HL-60 (cell line): Measurements from ENCODE around the gene MPPE1.
"Not testable (repeated sequence)": the region's sequence is repeated elsewhere in the genome, so short reads cannot be mapped to it uniquely, and the experiment has no call there.

ENCODE experiments used
- DNase-seq, 2 experiments: peaks; one replicate each; pipeline ENCODE4 v3.0.0-alpha.2; 2010 to 2020; ENCODE audit warnings: low read depth in 1 of 2, low spot score in 1 of 2
- H3K27ac ChIP-seq: fragments of 250-450 bp; sonication (Bioruptor Pico); replicated peaks from 2 replicates; pipeline ENCODE4 v1.5.1; 2020; ENCODE audit warnings: mild to moderate bottlenecking, moderate library complexity
- H3K27me3 ChIP-seq: fragments of 250-450 bp; sonication (Bioruptor Pico); 2 replicates; pipeline ENCODE4 v1.5.1; 2021; ENCODE audit warnings: mild to moderate bottlenecking, moderate library complexity; ENCODE audit not compliant: insufficient read depth, poor library complexity, severe bottlenecking
- H3K4me3 ChIP-seq: replicated peaks from 2 replicates; pipeline ENCODE4 v1.5.1; 2011; ENCODE audit warnings: mild to moderate bottlenecking, control low read depth, low read length; ENCODE audit not compliant: insufficient read depth
- CTCF ChIP-seq: IDR thresholded peaks from one replicate; pipeline ENCODE4 v1.5.1; 2011; ENCODE audit warnings: low read length, control low read depth, inconsistent platforms; ENCODE audit not compliant: insufficient read depth
- GABPA ChIP-seq: IDR thresholded peaks from 2 replicates; pipeline ENCODE4 v1.6.1; 2012; ENCODE audit warnings: low read depth
- POLR2AphosphoS5 ChIP-seq: IDR thresholded peaks from 2 replicates; pipeline ENCODE4 v1.6.1; 2012; ENCODE audit warnings: low read depth
- REST ChIP-seq: IDR thresholded peaks from 2 replicates; pipeline ENCODE4 v1.6.1; 2012; ENCODE audit warnings: low read depth; ENCODE audit not compliant: insufficient replicate concordance
- SPI1 ChIP-seq: IDR thresholded peaks from 2 replicates; pipeline ENCODE4 v1.6.1; 2012; ENCODE audit warnings: low read depth, mild to moderate bottlenecking, borderline replicate concordance

The MPPE1 gene

GRCh38 chr18:11916880-11917279 is 8.8 kb upstream of the MPPE1 start:
- H3K27me3 ChIP-seq, H3K4me3 ChIP-seq: not testable (repeated sequence)
- DNase-seq = peak; percentile 52 to 97
- TF ChIP-seq POLR2AphosphoS5 = peak; percentile 83
- peak overlapping the region; percentile 72 for H3K27ac ChIP-seq

GRCh38 chr18:11909591-11910026 is 1.5 kb upstream of the MPPE1 start:
- Histone ChIP-seq H3K27me3 (no peaks in the 10 kb centered on the region), H3K27ac (peak overlapping the region; percentile 98), H3K4me3 (no peak overlapping the region)
- TF ChIP-seq GABPA (no peak), SPI1 (no peak), REST (no peak), POLR2AphosphoS5 (no peak), CTCF (no peak)
- peak in 1 of 2 experiments; percentile 34 for DNase-seq

DNA sequence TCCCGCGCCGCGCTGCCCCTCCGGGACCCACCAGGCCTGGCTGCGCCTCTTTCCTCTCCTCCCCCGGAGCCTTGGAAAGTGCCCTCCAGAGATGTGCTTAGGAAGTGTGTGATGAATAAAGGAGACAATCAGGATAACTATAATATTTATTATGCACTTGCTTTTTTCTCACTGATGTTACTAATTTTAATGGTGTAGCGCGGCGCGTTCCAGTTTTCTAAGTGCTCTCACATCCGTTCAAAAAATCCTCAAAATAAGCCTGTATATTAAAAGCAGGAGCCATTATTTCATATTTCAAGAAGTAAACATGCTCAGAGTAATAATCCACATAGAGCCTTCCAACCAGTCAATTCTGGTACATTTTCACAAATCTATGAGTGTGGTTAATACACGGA is 941 bp upstream of the MPPE1 start:
- no peak for DNase-seq
- H3K27ac ChIP-seq = peak overlapping the region; percentile 98
- TF ChIP-seq REST = peak; percentile 1
- TF ChIP-seq POLR2AphosphoS5 = no peak
- H3K4me3 ChIP-seq = peak overlapping the region; percentile 63
- H3K27me3 ChIP-seq = no peaks in the 10 kb centered on the region

GRCh38 chr18:11906926-11907874 is 917 bp downstream of the MPPE1 start:
- Histone ChIP-seq H3K4me3 (peak overlapping the region; percentile 63), H3K27ac (peak overlapping the region; percentile 98), H3K27me3 (no peaks in the 10 kb centered on the region)
- DNase-seq = no peak
- TF ChIP-seq REST = no peak
- no peak for TF ChIP-seq POLR2AphosphoS5
- TF ChIP-seq SPI1 = no peak
- no peak for TF ChIP-seq CTCF
